NCI-H146 treated with DMSO at 0.1 percent for 48 hours (cell line): ENCODE results near the gene C1orf159.

Source experiments
- DNase-seq: peaks from one replicate; lab custom pipeline; 2025; ENCODE audit not compliant: unreplicated experiment; lab: John Stamatoyannopoulos, UW

C1orf159 gene

GRCh38 chr1:1132956-1133750 is 17.3 kb upstream of the C1orf159 start:
- DNase-seq = no peak

- DNase-seq = no peak
These were observed 16.4 kb upstream of the C1orf159 start for GRCh38 chr1:1132042-1132950.

GRCh38 chr1:1130206-1131120 is 14.6 kb upstream of the C1orf159 start:
- no peak for DNase-seq

DNA sequence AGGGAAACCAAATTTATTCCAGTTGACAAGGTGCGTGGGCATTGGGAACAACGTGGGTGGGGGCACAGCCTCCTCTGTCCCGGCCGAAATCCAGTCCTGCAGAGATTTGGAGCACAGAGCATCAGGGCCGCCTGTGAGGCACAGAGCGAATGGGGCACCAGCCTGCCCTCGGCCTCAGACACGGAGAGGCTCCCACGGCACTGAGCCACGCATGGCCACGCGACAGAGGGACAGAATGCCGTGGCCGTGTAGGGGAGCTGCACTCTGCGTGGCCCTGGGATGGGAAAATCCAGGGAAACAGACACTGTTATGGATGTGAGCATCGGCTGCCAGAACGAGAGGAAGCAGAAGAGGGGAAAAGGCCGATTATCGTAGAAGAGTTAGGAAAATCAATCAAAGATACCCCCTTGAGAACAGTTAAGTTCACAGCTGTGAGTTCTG is 13.5 kb upstream of the C1orf159 start:
- DNase-seq = no peak

DNA sequence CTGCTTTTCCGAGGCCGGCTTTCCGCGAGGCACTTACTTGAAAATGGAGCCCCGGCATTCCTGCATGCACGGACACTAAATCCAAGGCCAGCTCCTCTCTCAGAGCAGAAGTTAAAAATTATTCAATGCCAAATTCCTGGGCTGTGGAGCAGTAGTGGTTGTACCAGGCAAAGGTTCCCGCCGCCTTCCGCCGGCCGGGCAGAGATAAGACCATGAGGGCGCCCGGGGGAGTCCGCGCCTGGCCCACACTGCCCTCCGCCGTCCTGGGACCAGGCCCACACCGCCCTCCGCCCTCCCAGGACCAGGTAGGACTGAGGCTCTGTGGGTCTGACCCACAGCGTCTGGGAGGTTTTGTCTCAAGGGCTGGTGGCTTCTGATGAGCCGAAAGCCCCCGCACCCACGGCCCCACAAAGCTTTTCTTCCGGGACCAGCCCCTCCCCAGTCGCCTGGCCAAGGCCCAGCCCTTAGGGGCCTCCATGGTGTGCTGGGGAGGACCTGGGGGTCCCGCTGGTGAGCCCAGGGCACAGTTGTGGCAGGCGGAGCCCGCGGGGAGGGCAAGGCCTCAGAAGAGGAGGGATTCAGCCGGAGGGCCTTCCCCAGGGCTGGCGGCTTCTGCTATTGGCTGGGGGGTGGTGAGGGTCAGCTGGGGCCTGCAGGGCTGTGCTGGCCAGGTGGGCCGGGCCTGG is 12.7 kb upstream of the C1orf159 start:
- no peak for DNase-seq

DNA sequence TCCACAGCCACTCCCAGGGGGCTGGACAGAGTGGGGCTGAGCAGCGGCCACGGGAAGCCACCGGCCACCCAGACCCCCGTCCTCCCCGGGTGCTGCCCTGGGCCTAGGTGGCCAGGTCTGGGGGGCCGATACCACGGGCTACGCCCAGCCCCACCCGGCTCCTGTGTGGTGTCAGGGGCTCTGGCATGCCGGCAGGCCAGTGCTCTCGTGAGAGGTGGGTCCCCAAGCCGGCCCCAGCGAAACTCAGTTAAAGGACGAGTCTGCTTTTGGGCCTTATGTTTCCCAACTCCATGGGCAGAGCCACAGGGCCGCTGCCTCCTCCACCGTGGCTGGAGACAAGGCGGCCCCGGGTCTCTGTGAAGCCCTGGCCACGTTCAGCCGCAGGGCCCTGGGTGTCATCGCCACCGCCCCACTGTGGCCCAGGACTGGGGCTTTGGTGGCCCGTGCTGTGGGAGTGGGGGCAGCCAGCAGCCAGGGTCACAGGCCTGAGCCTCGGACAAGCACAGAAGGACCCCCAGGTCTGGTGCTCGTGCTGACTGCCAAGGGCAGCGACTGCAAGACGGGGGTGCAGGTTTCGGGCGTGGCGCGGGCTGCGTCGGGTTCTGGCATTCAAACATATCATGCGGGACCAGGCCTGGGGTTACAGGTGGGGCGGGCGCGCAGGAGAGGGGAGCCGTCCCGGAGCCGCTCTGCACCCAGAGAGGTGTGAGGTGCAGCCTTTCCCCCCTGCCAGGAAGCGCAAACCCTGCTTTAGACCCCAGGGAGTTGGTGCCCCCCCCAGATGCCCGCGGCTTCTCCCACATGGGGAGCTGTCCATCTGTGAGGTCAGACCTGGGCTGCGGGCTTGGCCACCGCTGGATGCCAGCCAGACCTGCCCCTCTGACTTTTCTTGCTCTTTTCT is 11.9 kb upstream of the C1orf159 start:
- DNase-seq = no peak

GRCh38 chr1:1125945-1126344 is 10.1 kb upstream of the C1orf159 start:
- no peak for DNase-seq

GRCh38 chr1:1124786-1125642 is 9.1 kb upstream of the C1orf159 start:
- no peak for DNase-seq

GRCh38 chr1:1124508-1124785 is 8.6 kb upstream of the C1orf159 start:
- DNase-seq = no peak

DNA sequence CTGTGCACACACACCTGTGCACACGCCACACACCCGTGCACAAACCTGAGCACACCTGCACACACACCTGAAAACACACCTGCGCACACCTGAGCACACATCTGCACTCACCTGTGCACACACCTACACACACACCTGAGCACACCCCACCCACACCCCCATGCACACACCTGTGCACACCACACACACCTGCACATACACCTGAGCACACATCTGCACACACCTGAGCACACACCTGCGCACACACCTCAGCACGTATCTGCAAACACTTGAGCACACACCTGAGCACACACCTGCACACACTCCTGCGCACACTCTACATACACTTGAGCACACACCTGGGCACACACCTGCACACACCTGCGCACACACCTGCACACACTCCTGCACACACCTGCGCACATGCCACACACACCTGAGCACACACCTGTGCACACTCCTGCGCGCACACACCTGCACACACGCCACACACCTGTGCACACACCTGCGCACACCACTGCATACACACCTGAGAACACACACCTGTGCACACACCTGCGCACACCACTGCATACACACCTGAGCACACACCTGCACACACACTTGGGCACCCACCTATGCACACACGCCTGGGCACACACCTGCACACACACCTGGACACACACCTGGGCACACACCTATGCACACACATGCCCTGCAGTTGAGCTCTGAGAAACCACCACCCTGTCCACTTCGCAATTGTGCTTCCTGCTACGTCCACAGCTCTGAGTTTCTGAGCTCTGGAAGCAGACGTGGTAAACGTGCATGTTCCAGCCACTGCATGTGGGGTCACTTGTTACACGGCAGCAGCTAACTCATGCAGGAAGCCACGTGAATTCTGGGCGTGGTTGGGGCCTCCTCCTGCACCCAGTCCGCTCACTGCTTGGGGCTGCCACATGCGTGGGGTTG is 8.0 kb upstream of the C1orf159 start:
- no peak for DNase-seq

GRCh38 chr1:1122981-1123480 is 7.1 kb upstream of the C1orf159 start:
- DNase-seq = no peak

- DNase-seq = no peak
These were observed 6.4 kb upstream of the C1orf159 start for GRCh38 chr1:1122078-1122811.

DNA sequence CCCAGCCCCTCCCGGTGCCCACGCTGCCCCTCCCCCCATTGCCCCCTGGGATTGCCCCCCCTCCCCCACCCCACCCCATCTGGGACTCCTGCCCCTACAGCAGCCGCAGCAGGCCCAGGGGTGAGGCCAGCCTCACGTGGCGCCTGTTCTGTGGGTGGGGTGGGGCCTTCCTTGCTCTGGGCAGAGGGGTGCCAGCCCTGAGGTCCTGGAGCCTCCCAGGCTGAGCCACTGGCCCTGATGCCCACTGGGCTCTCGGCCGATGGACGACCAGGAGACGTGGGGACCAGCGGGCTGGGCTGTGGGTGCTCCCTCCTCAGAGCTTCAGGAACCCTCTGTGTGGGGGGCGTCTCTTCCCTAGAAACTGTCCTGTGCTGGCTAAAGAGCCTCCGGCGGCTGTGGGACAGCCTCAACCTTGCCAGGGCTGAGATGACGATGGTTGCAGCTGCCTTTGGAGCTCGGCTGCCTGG is 5.8 kb upstream of the C1orf159 start:
- no peak for DNase-seq

DNA sequence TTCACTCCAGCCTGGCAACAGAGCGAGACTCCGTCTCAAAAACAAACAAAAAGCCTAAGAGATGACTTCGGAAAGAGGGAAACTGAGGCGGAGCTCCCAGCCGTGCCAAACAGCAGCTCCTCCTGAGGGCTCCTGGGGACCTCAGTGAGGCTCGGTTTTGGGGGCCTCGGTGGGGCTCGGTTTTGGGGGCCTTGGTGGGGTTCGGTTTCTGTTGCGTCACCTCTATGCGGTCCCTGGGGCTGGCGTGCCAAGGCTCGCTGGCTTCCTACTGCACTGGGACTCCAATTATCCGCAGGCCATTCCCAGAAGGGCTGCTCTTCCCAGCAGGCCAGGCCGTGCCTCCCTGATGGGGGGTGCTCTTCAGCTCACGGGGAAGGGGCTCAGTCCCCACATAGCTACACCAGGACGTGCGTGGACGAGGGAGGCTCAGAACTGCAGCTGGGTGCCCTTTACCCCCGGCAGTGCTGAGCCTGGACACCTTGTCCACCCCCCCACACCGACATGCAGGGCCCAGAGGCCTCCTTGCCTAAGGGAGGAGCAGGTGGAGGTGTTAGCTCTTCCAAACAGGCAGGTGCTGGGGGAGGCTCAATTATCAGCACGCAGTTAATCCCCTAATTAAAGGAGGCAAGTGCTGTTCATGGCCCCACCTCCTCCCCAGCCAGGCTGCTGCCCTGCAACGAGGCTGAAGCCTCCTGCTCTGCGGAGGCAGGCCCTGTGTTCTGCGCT is 5.1 kb upstream of the C1orf159 start:
- peak; percentile 79 for DNase-seq

DNA sequence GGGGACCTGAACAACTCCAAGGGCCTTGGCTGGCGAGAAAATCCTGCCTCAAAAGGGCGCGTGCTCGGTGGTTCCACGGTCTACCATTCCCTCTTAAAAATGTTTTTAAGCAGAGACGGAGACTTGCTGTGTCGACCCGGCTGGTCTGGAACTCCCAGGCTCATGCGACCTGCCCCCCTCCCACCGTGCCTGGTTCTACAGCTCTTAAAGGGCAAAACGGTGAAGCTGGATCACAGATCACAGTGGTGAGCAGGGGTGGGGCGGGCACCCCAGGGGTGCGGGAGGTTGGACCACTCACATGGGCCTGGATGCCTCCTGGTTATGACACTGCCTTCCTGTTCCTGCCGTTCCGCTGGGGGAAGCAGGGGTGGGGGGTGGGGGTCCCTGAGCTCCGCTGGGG is 4.2 kb upstream of the C1orf159 start:
- no peak for DNase-seq

DNA sequence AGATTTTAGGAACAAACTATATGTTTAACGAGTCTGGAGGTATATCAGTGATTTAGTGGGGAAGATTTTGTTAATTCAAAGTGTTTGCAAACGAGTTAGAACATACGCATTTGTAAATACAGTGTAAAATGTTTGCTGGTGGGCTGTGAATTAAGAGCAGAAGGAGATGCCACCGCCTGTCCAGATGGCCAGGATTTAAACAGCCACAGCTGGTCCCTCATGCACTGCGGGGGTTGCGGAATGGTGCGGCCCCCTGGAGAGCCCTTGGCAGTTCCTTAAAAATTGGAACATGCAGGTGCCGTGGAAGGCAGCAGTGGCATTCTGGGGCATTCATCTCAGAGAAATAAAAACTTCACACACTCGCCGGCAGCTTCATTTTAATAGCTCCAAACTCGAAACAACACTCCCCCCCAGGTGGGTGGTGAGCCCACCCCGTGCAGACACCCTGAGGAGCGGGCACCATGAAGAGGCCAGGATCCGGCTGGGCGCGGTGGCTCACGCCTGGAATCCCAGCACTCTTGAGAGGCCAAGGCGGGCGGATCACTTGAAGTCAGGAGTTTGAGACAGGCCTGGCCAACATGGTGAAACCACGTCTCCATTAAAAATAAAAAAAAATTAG is 3.5 kb upstream of the C1orf159 start:
- DNase-seq = no peak
